Cardiac fibroblast (primary cell): Measurements from ENCODE around the gene ZC3H12C.

ENCODE experiments used
- DNase-seq, 2 donors: peaks; one replicate each; pipeline versions ENCODE4 v3.0.0 to v3.0.0-alpha.2; 2010; ENCODE audit warnings: low read depth in 2 of 2
- H3K4me3 ChIP-seq, 2 donors: replicated peaks in 1 of 2; 1 replicate in 1 of 2; 2 replicates in 1 of 2; pipeline ENCODE4 v1.5.1; 2011; ENCODE audit warnings: low read depth in 2 of 2, low read length in 2 of 2, mild to moderate bottlenecking in 2 of 2, moderate library complexity in 1 of 2
- TF ChIP-seq, protein P1 (sequence below): IDR thresholded peaks from one replicate; pipeline ENCODE4 v1.5.1; 2011; ENCODE audit warnings: low read depth, mild to moderate bottlenecking, low read length, inconsistent platforms

The ZC3H12C gene

DNA sequence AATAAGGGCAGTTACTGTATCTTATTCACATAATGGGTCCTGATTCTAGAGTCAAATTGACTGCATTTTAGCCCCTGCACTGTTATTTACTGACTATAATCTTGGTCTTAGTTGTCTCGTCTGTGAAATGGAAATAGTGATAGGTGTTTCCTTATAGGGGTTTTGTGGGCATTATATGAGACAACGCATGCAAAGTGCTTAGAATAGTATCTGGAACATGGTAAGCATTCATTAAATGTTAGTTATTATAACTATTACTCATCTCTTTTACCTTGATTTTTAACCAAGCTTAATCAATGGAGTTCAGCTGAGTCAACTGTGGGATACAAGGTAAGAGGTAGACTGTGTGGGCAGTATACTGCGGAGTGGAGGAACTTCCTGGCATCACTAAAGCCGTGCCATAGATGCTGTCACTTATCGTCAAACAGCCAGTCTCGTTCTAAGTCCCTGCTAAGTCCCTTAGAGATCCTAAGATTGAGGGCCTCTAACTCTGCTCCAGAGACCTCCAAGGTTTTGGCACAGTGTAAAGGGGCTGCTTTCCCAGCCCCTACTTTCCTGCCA, 2.6 kb upstream of the ZC3H12C start:
- DNase-seq, result no peak
- TF ChIP-seq, protein P1, sequence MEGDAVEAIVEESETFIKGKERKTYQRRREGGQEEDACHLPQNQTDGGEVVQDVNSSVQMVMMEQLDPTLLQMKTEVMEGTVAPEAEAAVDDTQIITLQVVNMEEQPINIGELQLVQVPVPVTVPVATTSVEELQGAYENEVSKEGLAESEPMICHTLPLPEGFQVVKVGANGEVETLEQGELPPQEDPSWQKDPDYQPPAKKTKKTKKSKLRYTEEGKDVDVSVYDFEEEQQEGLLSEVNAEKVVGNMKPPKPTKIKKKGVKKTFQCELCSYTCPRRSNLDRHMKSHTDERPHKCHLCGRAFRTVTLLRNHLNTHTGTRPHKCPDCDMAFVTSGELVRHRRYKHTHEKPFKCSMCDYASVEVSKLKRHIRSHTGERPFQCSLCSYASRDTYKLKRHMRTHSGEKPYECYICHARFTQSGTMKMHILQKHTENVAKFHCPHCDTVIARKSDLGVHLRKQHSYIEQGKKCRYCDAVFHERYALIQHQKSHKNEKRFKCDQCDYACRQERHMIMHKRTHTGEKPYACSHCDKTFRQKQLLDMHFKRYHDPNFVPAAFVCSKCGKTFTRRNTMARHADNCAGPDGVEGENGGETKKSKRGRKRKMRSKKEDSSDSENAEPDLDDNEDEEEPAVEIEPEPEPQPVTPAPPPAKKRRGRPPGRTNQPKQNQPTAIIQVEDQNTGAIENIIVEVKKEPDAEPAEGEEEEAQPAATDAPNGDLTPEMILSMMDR, result no peak
- H3K4me3 ChIP-seq, result no peak overlapping the region

DNA sequence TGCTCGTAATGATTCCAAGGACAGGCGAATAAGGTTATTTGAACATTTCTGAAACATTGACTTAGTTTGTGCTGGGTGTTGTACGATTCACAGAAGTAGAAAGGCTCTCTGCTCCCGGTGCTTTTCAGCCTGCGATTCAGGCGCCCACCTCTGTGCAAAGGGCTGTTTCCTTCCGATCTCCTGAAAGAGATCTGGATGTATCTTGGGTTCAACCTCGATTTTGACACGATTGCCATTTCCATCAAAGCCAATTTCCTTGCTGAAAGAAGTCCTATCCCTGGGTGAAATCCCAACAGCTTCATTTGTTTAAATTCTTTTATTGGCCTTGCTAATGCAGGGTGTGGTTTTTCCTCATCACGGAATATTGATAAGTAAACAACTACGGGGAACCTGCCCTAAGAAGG, 1.1 kb upstream of the ZC3H12C start:
- DNase-seq, result no peak
- TF ChIP-seq, protein P1, result no peak
- H3K4me3 ChIP-seq, result peak overlapping the region; percentile 69 to 71

DNA sequence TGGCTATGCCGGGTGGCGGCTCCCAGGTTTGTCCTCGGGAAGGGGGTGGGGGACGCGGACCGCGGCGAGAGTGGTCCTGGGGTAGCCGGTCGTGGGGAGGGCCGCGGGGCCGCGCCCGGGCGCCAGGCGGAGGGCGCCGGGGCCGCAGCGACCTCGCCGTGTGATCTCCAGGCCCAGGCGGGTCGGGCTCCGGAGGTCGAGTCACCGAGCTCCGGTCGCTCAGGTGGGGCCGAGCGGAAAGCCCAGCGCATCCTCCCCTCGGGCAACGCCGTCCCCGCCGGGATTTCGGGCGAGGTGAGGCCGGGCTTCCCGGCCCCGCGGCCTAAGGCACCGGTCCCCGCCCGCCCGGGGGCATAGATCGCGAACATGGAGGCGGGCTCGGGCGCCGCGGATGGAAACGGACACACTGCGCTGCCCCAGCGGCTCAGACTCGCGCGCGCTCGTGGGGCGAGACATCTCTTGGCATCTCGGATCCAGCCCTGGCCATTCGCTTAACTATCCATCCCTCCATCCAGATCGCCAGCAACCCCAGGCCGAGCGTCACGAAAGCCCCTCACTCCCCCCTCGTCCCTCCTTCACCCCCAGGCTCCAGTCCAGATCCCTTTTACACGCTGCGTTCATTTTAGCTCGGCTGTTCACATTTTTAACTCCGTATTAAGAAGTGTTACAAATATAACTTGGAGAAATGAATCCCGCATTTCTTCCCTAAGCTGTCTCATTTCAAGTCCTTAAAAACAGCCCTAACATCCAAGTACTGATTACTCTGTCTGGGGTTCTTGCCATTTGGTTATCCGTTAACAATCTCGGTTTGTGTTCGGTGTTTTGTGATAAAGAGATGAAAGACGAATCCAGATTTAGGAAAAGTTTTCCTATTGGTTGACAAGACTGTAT, 460 bp downstream of the ZC3H12C start:
- H3K4me3 ChIP-seq, result peak overlapping the region; percentile 59 to 71
- peak; percentile 64 to 80 for DNase-seq

DNA sequence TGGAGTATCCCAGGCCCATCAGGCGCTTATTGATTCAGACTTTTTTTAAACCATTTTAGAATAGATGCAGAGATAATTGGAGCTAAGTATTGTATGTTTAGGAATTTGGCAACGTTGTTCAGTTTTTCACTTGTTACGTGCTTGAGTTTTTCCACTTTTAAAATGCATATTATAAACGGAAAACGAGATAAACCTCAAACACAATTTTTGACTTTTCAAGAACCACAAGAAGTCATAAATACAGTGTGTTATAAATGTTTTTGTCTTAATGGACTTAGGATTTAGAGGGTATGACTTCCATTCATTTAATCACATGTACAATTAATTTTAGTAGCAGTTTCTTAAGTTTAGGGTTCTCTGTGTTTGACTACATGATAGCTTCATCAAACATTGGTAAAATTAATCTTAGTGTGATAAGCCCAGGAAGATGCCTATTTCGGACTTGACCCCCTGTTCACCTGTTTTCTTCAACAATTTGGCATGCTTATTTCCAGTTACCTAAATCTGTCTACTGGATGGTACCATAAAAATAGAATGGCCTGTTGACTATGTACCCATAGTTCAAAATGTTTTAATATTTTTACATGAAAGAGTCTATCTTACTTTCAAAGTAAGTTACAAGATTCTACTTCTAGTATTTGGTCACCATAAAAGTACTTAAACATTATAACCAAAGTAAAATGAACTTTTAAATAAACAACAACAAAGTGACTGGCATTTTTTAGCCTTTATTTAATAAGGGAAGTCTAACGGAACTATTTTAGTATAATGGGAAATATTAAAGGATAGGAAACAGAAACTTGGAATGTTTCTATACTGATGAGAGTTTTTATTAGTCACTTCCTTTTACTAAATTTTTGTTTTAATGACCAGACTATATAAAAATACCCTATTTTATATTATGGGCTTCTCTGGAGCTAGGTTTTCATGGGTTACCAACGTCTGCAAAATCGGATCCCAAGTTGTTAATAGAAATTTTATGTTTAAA, 1.4 kb downstream of the ZC3H12C start:
- DNase-seq, result no peak
- TF ChIP-seq, protein P1, result no peak
- peak overlapping the region; percentile 59 to 71 for H3K4me3 ChIP-seq

More for the DNA sequence above, 460 bp downstream of the ZC3H12C start:
- TF ChIP-seq, protein P1, result no peak

DNA sequence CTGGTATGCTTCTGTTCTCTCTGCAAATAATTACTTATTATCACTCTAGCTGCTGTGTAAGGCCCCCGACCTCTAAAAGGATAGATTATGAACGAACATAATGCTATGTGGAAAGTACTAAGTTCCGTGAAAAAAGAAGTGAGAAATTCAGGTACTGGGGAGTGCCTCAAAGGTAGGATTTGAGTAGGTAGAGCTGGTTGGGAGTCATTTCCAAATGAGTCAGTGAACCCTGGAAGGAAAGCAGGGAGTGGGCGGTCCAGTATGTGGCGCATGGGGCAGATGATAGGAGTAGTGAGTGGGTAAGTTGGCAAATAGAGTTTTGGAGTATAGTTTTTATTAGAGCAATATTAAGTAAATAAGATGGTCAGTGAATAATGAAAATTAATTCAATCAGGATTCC, 2.4 kb downstream of the ZC3H12C start:
- TF ChIP-seq, protein P1, result no peak
- peak; percentile 43 to 45 for DNase-seq
- H3K4me3 ChIP-seq, result peak overlapping the region in 1 of 2 donors; percentile 71

DNA sequence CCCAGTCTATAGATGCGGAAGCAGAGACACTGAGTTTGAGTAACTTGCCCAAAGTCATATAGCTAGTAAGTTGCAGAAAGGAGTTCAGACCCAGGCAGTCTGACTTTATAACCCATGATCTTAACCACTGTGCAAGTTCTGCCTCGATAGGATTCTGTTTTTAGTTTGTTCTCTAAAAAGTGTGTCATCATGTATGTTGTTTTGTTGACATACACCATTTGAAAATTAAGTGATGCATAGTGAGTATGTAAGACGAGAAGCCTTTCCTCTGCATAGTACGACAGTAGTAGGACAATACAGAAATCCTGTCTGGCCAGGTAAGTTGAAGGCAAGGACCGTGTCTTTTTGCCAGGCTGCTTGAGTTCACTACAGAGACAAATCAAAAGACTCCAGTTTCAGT, 3.3 kb downstream of the ZC3H12C start:
- TF ChIP-seq, protein P1, result no peak
- DNase-seq, result no peak

More for the DNA sequence above, 3.3 kb downstream of the ZC3H12C start:
- no peak overlapping the region for H3K4me3 ChIP-seq
